Measurements from ENCODE around the gene XPC.
"Not testable (repeated sequence)": the region's sequence is repeated elsewhere in the genome, so short reads cannot be mapped to it uniquely, and the experiment has no call there.

The XPC gene
- 59.2 to 183 reads per million in 2 experiments for total RNA-seq

DNA sequence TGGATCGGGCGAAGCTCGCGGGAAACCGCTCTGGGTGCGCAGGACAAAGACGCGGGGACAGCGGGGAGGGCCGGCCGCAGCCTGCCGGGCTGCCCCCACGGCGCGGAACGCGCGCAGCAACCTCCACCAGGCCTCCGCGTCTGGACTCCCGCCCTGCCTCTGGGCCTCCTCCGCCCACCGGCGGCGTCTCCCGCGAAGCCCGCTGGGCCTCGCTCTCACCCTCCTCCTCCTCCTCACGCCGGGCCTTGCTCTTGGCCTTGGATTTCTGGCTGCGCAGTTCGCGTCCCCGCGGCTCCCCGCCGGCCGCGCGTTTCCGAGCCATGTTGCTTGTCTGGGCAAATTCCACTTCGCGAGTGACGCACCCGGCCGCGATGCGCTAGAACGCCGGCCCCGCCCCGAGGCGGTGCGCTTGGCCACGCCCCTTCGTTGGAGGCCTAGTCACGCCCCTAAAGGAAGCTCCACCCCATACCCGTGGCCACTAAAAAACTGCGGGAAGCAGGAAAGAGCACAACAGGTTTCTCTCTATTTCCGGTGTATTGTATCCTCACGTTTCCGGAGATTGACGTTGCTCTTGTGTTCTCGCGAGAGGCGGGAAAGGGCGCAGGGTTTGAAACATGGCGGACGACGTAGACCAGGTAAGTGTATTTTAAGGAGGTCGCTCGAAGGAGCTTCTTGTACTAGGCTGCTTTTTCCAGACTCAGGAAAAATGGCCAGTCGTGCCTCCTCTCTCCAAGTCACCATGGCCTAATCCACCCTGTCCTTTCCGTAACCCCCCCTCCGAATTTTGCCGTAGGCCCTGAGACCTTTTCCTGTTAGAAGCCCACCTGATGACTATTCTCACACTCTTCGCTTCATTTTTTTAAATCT is at the start of gene XPC, which contains the start of gene LSM3:
Gene XPC, minus strand, starts transcription at position 355 of the 867 bp plus-strand sequence. Its CDS starts 33 bp downstream, at position 322.
Gene LSM3, plus strand, starts transcription at position 571 of the 867 bp plus-strand sequence. Its CDS starts 44 bp downstream, at position 615.
- DNase-seq (ENCODE audit: low read depth) = peak; percentile 96

DNA sequence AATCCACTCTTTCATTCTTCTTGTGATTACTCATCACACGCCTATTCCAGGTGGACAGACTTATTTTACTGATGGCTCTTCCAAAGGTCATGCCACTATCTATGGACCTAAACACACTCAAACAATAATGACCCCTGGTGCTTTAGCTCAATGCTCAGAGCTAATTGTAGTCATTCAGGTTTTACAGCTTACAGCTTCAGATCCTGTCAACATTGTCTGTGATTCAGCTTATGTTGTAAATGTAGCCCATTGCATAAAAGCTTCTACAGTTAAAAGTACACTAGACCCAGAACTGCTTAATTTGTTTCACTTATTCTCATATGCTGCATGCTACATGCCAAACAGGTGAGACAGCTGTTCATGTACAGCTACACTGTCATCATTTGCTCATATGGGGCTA is 49.5 kb upstream of the XPC start:
- DNase-seq (ENCODE audit: low read depth) = no peak

DNA sequence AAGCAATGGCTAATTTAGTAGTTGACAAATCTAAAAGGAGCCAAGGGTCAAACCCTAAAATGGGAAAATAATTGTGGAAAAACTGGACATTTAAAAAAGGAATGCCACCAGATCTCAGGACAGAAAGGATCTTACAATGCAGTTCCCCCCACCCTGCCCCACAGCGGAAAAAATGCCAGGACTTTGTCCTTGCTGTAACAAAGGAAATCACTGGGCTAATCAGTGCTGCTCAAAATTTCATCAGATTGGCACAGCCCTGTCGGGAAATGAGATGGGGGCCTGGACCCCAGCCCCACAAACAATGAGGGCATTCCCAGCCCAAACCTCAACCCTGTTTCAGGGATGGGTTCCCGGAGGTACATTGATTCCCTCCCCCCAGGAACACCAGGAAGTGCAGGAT is 48.0 kb upstream of the XPC start:
- DNase-seq (ENCODE audit: low read depth) = not testable (repeated sequence)

DNA sequence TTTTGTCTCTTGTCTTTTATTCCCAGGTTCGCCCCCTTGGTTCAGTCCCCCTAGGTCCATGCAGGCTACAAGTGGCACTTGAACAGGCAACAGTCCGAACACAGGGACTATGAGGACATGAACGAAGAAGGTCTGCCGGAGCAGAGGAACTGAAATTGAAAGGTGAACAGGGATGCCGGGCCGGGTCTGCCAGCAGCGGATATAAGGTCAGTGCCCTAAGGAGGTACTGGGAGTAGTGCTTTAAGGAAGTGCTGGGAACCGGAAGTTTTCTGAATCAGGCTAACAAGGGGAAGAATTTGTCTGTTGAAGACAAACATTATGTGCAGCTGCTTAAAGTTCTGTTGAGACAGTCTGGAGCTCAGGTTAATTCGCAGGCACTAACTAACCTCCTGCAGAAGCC is 47.0 kb upstream of the XPC start:
- no peak for DNase-seq (ENCODE audit: low read depth)

DNA sequence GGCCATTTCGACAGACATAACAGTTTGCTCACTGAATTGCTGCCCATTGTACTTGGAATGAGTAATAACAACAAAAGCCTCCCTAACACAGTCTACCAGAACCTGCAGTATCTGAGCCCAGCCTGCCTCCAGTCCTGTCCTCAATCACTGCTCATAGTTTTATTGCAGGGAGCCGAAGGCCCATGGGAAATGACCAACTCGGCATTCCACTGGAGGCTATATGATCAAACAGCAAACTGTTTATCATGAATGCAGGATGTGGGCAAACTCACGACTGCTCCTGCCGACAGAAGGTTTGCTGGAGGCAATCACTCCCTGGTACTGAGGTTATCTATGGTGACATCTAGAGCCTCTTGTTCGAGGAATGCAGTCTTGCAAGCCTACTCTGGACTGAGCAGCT is 46.5 kb upstream of the XPC start:
- DNase-seq (ENCODE audit: low read depth) = no peak

DNA sequence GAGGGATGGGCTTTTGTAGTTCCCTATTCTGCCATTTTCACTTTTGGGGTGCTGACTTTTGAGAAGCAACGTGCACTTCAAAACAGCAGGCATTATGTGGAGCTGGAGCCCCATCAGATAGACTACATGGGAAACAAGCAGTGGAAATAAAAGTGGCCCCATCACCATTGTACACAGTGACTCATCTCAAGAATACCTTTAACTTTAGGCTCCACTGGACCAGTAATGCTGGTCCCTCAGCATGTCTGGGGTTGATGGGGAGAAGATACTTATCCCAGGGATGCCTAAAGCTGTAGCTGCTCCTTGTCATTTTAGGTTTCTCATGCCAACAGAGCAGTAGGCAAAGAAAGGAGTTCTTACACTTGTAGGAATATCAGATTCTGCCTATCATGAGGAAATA is 45.2 kb upstream of the XPC start:
- DNase-seq (ENCODE audit: low read depth) = no peak

DNA sequence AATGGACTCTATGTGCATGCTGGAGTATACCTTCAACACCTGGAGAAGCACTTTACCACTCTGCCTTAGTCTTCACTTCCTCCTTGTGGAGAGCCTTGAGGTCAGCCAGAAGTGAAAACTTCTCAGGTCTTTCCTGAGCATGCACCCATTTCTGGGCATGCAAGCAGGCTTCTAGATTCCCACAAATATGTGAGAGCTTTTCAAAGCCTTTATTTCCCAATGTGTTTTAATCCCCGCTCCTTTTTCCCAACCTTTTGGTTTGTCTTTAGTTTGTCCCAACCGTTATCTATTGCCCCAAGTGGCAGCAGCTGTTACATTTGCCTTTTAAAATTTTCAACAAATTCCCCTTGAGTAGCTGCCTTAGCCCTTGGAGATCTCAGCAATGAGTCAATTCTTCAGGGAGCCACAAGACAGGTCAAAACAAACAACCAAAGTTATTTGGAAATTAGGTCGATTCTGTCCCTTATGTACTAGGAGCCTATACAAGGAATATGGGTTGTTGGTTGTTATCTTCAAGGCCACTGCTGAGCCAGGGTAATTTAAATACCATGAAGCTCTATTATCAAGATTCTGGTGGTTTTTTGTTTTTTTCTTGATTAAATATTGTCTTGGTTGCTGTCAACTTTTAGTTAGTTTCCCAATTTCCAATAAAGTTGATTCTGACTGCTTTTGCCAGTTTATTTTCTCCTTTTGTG is 44.6 kb upstream of the XPC start:
- no peak for DNase-seq (ENCODE audit: low read depth)

DNA sequence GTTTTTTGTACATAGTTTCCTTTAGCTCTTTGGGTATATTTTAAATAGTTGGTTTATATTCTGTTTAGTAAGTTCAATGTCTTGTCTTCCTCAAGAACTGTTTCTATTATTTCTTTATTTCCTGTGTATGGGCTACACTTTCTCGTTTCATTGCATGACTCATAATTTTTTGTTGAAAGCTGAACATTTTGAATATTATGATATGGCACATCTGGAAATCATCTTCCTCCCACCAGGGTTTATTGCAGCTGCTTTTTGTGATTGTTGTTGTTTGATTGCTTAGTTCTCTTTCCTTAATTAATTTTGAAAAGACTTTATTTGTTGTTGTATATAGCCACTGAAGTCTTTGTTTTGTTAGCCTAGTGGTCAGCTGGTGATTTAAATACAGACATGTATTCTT is 44.1 kb upstream of the XPC start:
- no peak for DNase-seq (ENCODE audit: low read depth)

DNA sequence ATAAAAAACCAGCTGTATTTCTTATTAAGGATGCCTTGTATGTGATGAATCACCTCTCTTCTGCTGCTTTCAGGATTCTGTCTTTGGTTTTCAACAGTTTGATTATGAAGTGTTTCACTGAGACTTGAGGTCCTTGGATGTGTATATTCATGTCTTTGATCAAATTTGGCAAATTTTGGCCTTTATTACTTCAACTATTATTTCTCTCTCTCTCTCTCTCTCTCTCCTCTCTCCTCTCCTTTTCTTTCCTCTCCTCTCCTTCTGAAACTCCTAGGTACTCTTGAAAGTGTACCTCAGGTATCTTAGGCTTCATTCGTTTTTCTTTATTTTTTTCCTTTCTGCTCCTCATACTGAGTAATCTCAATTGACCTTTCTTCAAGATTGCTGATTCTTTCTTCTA is 43.5 kb upstream of the XPC start:
- DNase-seq (ENCODE audit: low read depth) = no peak

DNA sequence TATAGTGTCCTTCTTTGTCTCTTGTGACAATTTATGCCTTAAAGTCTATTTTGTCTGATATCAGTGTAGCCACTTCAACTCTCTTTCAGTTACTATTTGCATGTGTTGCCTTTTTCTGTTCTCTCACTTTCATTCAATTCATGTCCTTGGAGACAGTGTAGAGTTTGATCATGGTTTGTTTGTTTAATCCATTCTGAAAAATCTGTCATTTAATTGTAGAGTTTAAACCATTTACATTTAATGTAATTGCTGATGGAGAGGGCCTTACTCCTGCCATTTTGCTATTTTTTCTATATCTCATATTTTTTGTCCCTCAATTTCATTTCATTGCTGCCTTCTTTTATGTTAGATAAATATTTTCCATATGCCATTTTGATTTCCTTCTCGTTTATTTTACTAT is 42.5 kb upstream of the XPC start:
- no peak for DNase-seq (ENCODE audit: low read depth)

DNA sequence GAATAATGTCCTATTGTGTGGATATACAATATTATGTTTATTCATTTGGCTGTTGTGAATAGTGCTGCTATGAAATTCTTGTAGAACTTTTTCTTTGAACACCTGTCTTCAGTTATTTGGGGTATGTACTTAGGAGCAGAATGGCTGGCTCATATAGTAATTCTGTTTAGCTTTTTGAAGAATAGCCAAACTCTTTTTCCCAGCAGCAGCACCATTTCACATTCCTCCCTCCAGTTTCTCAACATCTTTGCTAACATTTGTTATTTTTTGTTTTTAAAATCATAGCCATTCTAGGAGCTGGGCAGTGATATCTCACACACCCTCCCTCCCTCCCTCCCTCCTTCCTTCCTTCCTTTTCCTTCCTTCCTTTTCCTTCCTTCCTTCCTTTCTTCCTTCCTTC is 40.0 kb upstream of the XPC start:
- DNase-seq (ENCODE audit: low read depth) = no peak

DNA sequence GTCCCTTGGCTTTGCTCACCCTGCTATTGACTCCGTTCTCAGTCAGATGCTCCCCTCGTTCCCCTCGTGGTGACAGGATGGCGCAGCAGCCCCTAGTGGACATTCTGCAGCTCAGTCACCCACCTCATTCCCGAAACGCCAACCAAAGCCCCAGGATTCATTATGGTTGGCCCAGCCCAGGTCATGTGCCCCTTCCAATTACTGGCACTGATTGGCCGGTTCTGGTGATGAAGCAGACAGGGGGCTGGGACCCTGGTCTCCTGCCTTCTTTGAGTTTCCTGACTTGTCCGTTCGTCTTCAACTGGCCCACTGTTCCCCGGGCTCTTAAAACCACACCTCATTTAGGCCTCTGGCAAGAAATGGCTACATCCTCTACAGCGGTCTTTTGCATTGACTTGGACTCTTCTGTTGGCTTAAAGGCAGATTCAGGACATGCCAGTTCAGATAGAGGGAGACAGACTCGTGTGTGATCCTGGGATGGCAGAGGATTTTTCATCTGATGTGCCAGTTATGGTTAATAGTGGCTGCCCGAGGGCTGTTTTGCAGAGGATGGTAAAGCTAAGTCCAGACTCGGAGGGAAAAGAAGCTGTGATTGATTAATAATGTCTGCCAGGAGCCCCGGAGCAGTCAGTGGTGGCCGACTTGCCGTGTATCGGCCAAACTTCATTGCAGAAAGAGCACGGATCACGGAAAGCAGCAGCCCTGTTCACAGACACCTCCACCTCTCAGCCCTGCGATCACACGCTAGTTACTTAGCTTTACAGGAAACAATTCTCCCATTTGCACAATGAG is 38.1 kb upstream of the XPC start:
- peak; percentile 51 for DNase-seq (ENCODE audit: low read depth)

DNA sequence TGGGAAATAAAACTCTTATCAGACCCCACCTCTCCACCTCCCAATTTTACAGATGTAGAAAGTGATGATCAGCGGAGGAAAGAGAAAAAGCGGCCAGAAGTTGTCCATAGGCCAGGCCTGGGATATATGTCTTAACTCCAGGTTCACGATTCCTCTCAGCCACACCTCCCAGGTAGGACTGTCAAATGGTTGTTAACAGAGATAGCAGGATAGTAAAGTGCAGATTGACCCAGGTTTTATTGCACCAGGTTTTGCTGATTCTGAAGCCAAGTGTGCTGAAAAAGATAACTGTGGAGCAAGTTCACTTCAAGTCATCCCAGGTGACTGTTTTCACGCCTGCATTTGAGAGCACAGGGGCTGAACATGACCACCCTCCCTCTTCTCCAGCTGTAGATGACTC is 36.4 kb upstream of the XPC start:
- no peak for DNase-seq (ENCODE audit: low read depth)

DNA sequence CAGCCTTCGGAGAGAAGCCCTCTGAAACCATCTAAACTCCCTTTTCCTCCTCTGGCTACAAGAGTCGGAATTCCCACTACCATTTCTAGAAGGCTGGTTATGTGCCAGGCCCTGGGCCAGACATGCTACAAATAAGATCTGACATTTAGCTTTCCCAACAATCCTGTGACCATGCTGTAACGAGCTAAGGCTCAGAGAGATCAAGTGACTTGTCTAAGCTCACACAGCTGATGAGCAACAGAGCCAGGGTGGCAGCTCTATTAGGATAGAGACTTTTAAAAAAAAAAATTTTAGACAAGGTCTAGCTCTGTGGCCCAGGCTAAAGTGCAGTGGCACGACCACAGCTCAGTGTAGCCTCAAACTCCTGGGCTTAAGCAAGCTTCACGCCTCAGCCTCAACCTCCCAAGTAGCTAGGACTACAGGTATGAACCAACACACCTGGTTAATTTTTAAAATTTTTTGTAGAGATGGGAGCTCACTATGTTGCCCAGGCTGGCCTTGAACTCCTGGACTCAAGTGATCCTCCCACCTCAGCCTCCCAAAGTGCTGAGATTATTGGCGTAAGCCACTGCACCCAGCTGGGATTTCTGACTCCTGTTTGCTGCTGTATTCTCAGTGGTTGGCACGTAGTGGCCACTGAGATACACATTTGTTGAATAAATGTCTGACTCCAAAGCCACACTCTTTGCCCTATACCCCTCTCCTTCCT is 34.8 kb upstream of the XPC start:
- no peak for DNase-seq (ENCODE audit: low read depth)

DNA sequence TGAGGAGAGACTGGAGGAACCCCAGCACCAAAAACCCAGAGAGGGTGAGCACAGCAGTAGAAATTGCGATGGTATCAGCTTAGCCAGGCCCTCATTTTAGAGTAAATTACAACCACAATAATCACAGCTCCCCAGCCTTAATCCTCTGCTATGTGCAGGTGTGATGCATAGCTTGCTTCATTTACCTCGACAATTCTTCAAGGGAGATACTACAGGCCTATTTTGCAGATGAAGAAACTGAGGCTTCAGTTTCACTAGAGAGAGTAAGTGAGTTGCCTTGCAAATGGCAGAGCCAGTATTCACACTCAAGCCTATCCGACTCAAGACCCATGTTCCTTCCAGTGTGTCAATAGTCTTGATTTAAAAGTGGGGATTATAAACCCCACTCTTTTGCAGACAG is 33.6 kb upstream of the XPC start:
- no peak for DNase-seq (ENCODE audit: low read depth)

DNA sequence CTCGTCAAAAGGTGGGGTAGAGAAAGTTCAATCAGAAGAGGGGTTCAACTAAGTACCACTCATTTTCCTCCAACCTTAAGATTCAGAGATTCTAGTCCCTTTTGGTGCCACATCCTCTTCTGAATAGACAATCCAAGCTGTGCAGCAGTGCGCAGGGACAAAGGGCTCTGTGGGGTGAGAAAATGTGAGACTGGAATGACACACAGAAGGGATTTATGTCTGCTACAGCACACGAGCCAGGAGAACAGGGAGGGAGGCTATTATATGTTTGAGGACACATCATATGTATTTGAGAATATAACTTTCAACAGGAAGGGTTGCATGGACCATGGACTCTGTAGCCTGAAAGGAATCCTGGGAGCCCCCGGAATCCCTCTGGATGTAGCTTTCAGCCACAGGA is 33.2 kb upstream of the XPC start:
- DNase-seq (ENCODE audit: low read depth) = no peak

DNA sequence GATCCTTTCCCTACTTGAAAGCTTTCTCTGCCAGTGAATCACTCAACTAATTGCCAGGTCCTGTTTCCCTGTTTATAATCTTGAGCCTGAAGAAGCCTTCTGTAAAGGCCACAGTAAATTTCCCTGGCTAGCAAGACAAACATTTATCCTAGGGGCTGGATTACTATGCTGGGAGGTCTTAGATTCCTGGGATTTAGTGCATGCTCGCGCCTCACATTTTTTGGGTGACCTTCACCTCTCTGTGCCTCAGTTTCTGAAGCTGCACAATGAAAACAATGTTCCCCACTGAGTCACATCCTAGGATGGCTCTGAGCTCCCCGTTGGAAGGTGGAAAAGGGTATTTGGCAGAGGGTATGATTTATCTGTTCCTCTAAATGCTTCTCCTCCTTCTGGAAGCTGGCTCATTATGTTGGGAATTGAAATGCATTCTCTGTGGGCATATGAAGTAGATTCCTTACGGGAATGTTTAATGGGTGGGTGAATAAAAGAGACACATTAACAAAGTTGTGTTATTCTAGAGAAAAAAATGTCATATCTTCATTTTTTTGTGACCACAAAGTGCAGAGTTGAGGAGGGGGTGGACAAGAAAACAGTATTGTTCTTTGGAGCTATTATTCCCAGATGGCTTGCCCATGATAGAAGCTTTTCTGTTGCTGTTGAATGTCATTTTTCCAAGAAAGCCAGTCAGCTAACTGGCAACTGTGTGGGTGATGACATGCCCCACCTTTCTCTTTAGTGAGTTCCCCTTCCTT is 32.6 kb upstream of the XPC start:
- no peak for DNase-seq (ENCODE audit: low read depth)

DNA sequence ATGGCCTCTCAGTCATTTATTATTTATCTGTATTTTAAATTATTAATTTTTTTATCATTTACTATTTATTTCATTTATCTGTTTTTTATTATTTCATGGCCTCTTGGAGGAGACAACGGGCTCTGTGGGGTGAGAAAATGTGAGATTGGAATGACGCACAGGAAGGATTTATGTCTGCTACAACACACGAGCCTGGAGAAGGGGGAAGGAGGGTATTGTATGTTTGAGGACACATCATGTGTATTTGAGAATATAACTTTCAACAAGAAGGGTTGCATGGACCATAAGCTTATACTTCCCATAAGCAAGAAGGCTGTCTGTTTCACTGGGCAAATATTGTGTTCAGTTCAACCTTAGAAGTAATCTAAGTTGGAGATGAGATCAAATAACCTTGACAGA is 31.9 kb upstream of the XPC start:
- no peak for DNase-seq (ENCODE audit: low read depth)

DNA sequence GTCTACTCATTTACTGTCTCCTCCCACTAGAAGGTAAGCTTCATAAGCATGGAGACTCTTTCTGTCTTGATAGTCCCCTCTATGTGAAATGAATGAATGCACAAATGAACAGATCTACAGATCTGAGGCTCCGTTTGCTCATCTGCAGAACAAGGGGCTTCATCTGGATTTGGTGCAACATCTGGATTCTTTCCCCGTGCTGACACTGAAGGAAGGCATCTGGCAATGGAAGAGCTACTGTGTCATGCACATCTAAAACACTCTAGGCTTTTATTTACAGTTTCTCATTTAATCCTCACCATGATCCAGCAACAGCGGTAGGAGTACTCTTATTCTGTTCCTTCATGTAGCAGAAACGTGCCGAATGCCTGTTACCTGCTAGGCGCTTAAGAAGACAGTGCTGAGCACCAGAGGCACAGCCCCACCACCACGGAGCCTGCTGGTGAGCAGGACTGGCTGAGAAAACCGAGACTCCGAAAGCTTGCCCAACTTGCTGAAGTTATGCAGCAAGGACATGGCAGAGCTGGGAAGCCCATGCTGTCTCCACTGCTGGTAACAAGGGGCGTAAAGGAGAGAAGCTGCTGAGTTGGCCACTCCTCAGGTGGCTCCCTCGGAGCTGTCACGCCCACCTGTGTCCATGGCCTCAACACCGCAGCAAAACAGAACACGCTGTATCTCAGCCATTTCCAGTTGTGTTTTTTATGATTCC is 31.3 kb upstream of the XPC start:
- no peak for DNase-seq (ENCODE audit: low read depth)

DNA sequence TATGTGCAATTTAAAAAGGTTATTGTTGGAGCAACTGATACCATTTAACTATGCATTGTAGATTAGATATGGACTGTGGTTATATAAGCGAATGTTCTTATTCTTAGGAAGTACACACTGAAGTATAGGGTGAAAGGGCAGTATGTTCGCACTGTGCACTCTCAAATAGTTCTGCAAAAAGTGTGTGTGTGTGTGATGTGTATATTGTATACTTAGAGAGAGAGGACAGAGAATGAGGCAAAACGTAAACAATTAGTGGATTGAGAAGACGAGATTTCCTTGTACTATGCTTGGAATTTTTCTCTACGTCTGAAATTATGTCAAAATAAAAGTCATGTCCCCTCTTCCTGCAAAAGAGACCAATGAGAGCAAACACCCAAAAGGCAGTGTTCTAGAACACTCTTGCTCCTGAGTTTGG is 30.6 kb upstream of the XPC start:
- DNase-seq (ENCODE audit: low read depth) = no peak

Measured in T follicular helper cell (primary cell).